Glutamatergic neuron (in vitro differentiated cells): ENCODE results near the gene STBD1. TPM values are rescaled to one million over a fixed set of nuclear protein-coding genes. Genes with fewer than 3 reads are reported as not detected.

Source experiments
- DNase-seq: peaks from one replicate; pipeline ENCODE4 v3.0.0; 2022
- H3K27ac Mint-ChIP-seq: one replicate; pipeline ENCODE4 v1.8.0; 2020; ENCODE audit warnings: mild to moderate bottlenecking, mixed read lengths, inconsistent platforms; ENCODE audit not compliant: unreplicated experiment
- H3K27me3 Mint-ChIP-seq: one replicate; pipeline ENCODE4 v1.8.0; 2020; ENCODE audit warnings: mild to moderate bottlenecking, moderate library complexity, mixed read lengths, inconsistent platforms; ENCODE audit not compliant: unreplicated experiment
- H3K36me3 Mint-ChIP-seq: one replicate; pipeline ENCODE4 v1.8.0; 2020; ENCODE audit warnings: mild to moderate bottlenecking, mixed read lengths, inconsistent platforms; ENCODE audit not compliant: unreplicated experiment
- H3K4me1 Mint-ChIP-seq: one replicate; pipeline ENCODE4 v1.8.0; 2020; ENCODE audit warnings: mild to moderate bottlenecking, low read depth, mixed read lengths, inconsistent platforms; ENCODE audit not compliant: unreplicated experiment
- H3K4me3 Mint-ChIP-seq: one replicate; pipeline ENCODE4 v1.8.0; 2020; ENCODE audit warnings: mild to moderate bottlenecking, mixed read lengths, inconsistent platforms; ENCODE audit not compliant: unreplicated experiment
- H3K9me3 Mint-ChIP-seq: one replicate; pipeline ENCODE4 v1.8.0; 2020; ENCODE audit warnings: mild to moderate bottlenecking, moderate library complexity, mixed read lengths, inconsistent platforms; ENCODE audit not compliant: unreplicated experiment
- total RNA-seq: library from RNA; stranded (reverse); fragmentation: NEBNext Ultra II Directional; extraction: Animal tissue kit (Norgen Biotek cat#: 25700); gene quantifications from one replicate; pipeline ENCODE4 v1.2.1, GENCODE V29; 2021; ENCODE audit not compliant: unreplicated experiment
- TF ChIP-seq, protein P1 (sequence below): fragments of 200-600 bp; sonication (generic); IDR thresholded peaks from one replicate; pipeline ENCODE4 v1.5.0; 2021; ENCODE audit not compliant: partially characterized antibody, unreplicated experiment

STBD1 gene
- total RNA-seq, 1 donor from 2014 or later = 15.9 TPM

GRCh38 chr4:76312457-76312856 lies 5.9 kb downstream of the STBD1 start:
- H3K27me3 Mint-ChIP-seq = peaks cover 2% of the 10 kb centered on the region
- peaks cover 32% of the 10 kb centered on the region for H3K4me1 Mint-ChIP-seq
- no peak for DNase-seq
- TF ChIP-seq, protein P1, sequence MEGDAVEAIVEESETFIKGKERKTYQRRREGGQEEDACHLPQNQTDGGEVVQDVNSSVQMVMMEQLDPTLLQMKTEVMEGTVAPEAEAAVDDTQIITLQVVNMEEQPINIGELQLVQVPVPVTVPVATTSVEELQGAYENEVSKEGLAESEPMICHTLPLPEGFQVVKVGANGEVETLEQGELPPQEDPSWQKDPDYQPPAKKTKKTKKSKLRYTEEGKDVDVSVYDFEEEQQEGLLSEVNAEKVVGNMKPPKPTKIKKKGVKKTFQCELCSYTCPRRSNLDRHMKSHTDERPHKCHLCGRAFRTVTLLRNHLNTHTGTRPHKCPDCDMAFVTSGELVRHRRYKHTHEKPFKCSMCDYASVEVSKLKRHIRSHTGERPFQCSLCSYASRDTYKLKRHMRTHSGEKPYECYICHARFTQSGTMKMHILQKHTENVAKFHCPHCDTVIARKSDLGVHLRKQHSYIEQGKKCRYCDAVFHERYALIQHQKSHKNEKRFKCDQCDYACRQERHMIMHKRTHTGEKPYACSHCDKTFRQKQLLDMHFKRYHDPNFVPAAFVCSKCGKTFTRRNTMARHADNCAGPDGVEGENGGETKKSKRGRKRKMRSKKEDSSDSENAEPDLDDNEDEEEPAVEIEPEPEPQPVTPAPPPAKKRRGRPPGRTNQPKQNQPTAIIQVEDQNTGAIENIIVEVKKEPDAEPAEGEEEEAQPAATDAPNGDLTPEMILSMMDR = no peak
- H3K4me3 Mint-ChIP-seq = no peak overlapping the region
- peaks cover 7% of the 10 kb centered on the region for H3K9me3 Mint-ChIP-seq
- no peak overlapping the region for H3K27ac Mint-ChIP-seq
- peaks cover 24% of the 10 kb centered on the region for H3K36me3 Mint-ChIP-seq

- H3K27ac Mint-ChIP-seq = no peak overlapping the region
- no peak overlapping the region for H3K4me3 Mint-ChIP-seq
- TF ChIP-seq, protein P1 = no peak
- peaks cover 31% of the 10 kb centered on the region for H3K4me1 Mint-ChIP-seq
- peaks cover 2% of the 10 kb centered on the region for H3K27me3 Mint-ChIP-seq
- H3K9me3 Mint-ChIP-seq = peaks cover 7% of the 10 kb centered on the region
- no peak for DNase-seq
- peaks cover 33% of the 10 kb centered on the region for H3K36me3 Mint-ChIP-seq
Observed at GRCh38 chr4:76313547-76313946, 7.0 kb downstream of the STBD1 start.

GRCh38 chr4:76315267-76315918 lies 8.9 kb downstream of the STBD1 start:
- Mint-ChIP-seq H3K9me3 (peaks cover 12% of the 10 kb centered on the region), H3K27me3 (no peaks in the 10 kb centered on the region), H3K4me1 (peaks cover 15% of the 10 kb centered on the region), H3K4me3 (no peak overlapping the region), H3K36me3 (peaks cover 38% of the 10 kb centered on the region), H3K27ac (no peak overlapping the region)
- DNase-seq = no peak
- TF ChIP-seq, protein P1 = no peak

GRCh38 chr4:76316131-76316530 lies 9.6 kb downstream of the STBD1 start:
- Mint-ChIP-seq H3K27me3 (no peaks in the 10 kb centered on the region), H3K4me3 (no peak overlapping the region), H3K9me3 (peaks cover 8% of the 10 kb centered on the region), H3K4me1 (peaks cover 7% of the 10 kb centered on the region), H3K36me3 (peaks cover 42% of the 10 kb centered on the region), H3K27ac (no peak overlapping the region)
- no peak for DNase-seq
- TF ChIP-seq, protein P1 = no peak

GRCh38 chr4:76322236-76322635 lies 15.7 kb downstream of the STBD1 start:
- no peaks in the 10 kb centered on the region for H3K4me1 Mint-ChIP-seq
- H3K9me3 Mint-ChIP-seq = peaks cover 12% of the 10 kb centered on the region
- peaks cover 23% of the 10 kb centered on the region for H3K36me3 Mint-ChIP-seq
- DNase-seq = no peak
- TF ChIP-seq, protein P1 = no peak
- no peak overlapping the region for H3K27ac Mint-ChIP-seq
- no peak overlapping the region for H3K4me3 Mint-ChIP-seq
- peaks cover 2% of the 10 kb centered on the region for H3K27me3 Mint-ChIP-seq
